Raji (cell line): ENCODE measurements around the gene GNB5.

Experiments
- POLR2A ChIP-seq: IDR thresholded peaks from 2 replicates; pipeline ENCODE4 v1.6.1; 2011; ENCODE audit warnings: low read depth, low read length, control low read depth; ENCODE audit not compliant: insufficient read depth

GNB5 gene

GRCh38 chr15:52183562-52184173 is 7.5 kb downstream of the GNB5 start:
- TF ChIP-seq POLR2A: no peak

- TF ChIP-seq POLR2A: no peak
Measured at GRCh38 chr15:52181938-52182780, 9.0 kb downstream of the GNB5 start.

GRCh38 chr15:52180851-52181450 is 10.2 kb downstream of the GNB5 start:
- no peak for TF ChIP-seq POLR2A

- no peak for TF ChIP-seq POLR2A
Measured at GRCh38 chr15:52180196-52180835, 10.9 kb downstream of the GNB5 start.

- peak; percentile 74 for TF ChIP-seq POLR2A
Measured at GRCh38 chr15:52179278-52180195, 11.7 kb downstream of the GNB5 start.

GRCh38 chr15:52178765-52179164 is 12.4 kb downstream of the GNB5 start:
- TF ChIP-seq POLR2A: no peak

GRCh38 chr15:52172869-52173268 is 18.3 kb downstream of the GNB5 start:
- TF ChIP-seq POLR2A: no peak

GRCh38 chr15:52171807-52172206 is 19.4 kb downstream of the GNB5 start:
- no peak for TF ChIP-seq POLR2A

- TF ChIP-seq POLR2A: no peak
Measured at GRCh38 chr15:52171386-52171785, 19.8 kb downstream of the GNB5 start.

- TF ChIP-seq POLR2A: no peak
Measured at GRCh38 chr15:52164631-52165265, 26.4 kb downstream of the GNB5 start.

GRCh38 chr15:52163321-52164190 is 27.6 kb downstream of the GNB5 start:
- TF ChIP-seq POLR2A: no peak

- TF ChIP-seq POLR2A: no peak
Measured at GRCh38 chr15:52162876-52163275, 28.3 kb downstream of the GNB5 start.

- no peak for TF ChIP-seq POLR2A
Measured at GRCh38 chr15:52162260-52162659, 28.9 kb downstream of the GNB5 start.

- TF ChIP-seq POLR2A: no peak
Measured at GRCh38 chr15:52161406-52161966, 29.7 kb downstream of the GNB5 start.
